GM12892 (cell line): ENCODE data around the gene COMP.

ENCODE experiments used
- POLR2A ChIP-seq: IDR thresholded peaks from 2 replicates; pipeline ENCODE4 v1.6.1; 2011; ENCODE audit warnings: low read depth, low read length, control low read depth
- TAF1 ChIP-seq: IDR thresholded peaks from 2 replicates; pipeline ENCODE4 v1.6.1; 2011; ENCODE audit warnings: low read depth, mild to moderate bottlenecking, control low read depth, low read length, borderline replicate concordance

DNA sequence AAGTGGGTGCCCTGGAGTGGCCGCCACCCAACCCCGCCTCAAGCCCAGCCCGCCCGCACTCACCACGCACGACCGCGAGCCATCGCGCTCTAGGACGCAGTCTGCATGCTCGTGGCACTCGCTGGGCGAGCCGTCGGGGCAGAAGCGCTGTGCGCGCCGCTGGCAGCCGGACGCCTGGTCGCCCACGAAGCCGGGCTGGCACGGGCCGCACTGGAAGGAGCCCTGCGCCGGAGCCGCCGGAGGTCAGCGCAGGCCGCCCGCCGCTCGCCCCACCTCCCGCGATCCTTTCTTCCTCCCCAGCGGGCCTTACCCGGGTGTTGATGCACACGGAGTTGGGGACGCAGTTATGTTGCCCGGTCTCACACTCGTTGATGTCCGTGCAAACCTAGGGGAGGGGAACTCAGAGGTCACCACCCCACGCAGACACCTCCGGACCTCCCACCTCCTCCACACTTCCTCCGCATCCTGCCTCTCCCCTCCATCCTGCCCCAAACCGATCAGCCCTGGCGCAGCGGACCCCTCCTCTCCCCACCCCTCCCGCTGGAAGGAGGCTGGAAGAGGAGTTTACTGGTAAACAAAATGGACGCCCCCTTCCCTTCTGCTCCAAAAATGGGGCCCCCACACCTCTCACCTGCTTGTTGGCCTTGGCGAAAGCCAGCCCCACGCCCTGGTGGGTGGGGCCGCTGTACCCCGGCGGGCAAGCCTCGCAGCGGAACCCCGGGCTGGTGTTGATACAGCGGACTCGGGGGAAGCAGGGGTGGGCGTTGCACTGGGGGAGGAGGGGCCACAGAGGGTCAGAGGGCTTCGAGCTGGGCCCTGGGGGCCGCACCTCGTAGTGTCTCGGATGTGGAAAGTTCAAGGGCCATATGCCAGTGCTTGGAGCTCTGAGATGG, 2.3 kb downstream of the COMP start:
- TF ChIP-seq TAF1 (no peak), POLR2A (no peak)
